Activated T-cell treated with anti-CD3 and anti-CD28 coated beads for 48 hours (primary cell): ENCODE measurements around the gene KRT6A.
"Not testable (repeated sequence)": the region's sequence is repeated elsewhere in the genome, so short reads cannot be mapped to it uniquely, and the experiment has no call there.

Experiments used
- DNase-seq: peaks from one replicate; pipeline ENCODE4 v3.0.0-alpha.2; 2020; ENCODE audit warnings: low read depth

Gene KRT6A

GRCh38 chr12:52502877-52503276 is 9.8 kb upstream of the KRT6A start:
- DNase-seq, result no peak

GRCh38 chr12:52501490-52501889 is 8.4 kb upstream of the KRT6A start:
- no peak for DNase-seq

GRCh38 chr12:52500574-52500973 is 7.5 kb upstream of the KRT6A start:
- DNase-seq, result not testable (repeated sequence)

GRCh38 chr12:52499806-52500560 is 6.9 kb upstream of the KRT6A start:
- DNase-seq, result no peak

GRCh38 chr12:52498946-52499345 is 5.9 kb upstream of the KRT6A start:
- no peak for DNase-seq

- DNase-seq, result no peak
These were observed 4.9 kb upstream of the KRT6A start for GRCh38 chr12:52497975-52498374.

- no peak for DNase-seq
These were observed 3.6 kb upstream of the KRT6A start for GRCh38 chr12:52496590-52497071.

GRCh38 chr12:52496054-52496453 is 3.0 kb upstream of the KRT6A start:
- DNase-seq, result no peak

- no peak for DNase-seq
These were observed 2.3 kb upstream of the KRT6A start for GRCh38 chr12:52495389-52495788.

GRCh38 chr12:52494518-52494917 is 1.5 kb upstream of the KRT6A start:
- no peak for DNase-seq

GRCh38 chr12:52494100-52494499 is 1.0 kb upstream of the KRT6A start:
- DNase-seq, result no peak

GRCh38 chr12:52492405-52492804 is 652 bp downstream of the KRT6A start:
- DNase-seq, result not testable (repeated sequence)

GRCh38 chr12:52491495-52491894 is 1.6 kb downstream of the KRT6A start:
- not testable (repeated sequence) for DNase-seq

GRCh38 chr12:52488736-52489135 is 4.3 kb downstream of the KRT6A start:
- DNase-seq, result no peak

- not testable (repeated sequence) for DNase-seq
These were observed 5.2 kb downstream of the KRT6A start for GRCh38 chr12:52487744-52488443.

- DNase-seq, result no peak
These were observed 5.8 kb downstream of the KRT6A start for GRCh38 chr12:52487211-52487610.

GRCh38 chr12:52486166-52487105 is 6.6 kb downstream of the KRT6A start:
- no peak for DNase-seq

GRCh38 chr12:52480073-52480472 is 13.0 kb downstream of the KRT6A start:
- DNase-seq, result no peak

- DNase-seq, result no peak
These were observed 15.4 kb downstream of the KRT6A start for GRCh38 chr12:52477651-52478050.

GRCh38 chr12:52474212-52474611 is 18.8 kb downstream of the KRT6A start:
- DNase-seq, result no peak

GRCh38 chr12:52473768-52474167 is 19.3 kb downstream of the KRT6A start, which contains the start of gene KRT6C:
KRT6C (minus strand) TSS chr12:52473805; CDS start chr12:52473737, 68 bp downstream.
- no peak for DNase-seq

GRCh38 chr12:52469853-52470252 is 23.2 kb downstream of the KRT6A start:
- DNase-seq, result no peak
